ENCODE data around the gene SKOR2. TPM values are rescaled to one million over a fixed set of nuclear protein-coding genes. Genes with fewer than 3 reads are reported as not detected.

SKOR2 gene
- total and polyA plus RNA-seq, 9 of the 15 experiments (the other 6 are each of a cell fraction or from before 2014, with no cell fraction given): not detected

GRCh38 chr18:47184419-47185050 is 66.9 kb downstream of the SKOR2 start (continued):
- TF ChIP-seq ZFPM2 (CRISPR knock-in tag; IDR thresholded peaks at IDR 0.05) (no peak), ARNT (IDR thresholded peaks at IDR 0.05) (no peak), MEIS2 (IDR thresholded peaks at IDR 0.05; ENCODE audit: partially characterized antibody) (no peak), NFYB (IDR thresholded peaks at IDR 0.05; ENCODE audit: extremely low read depth, insufficient read length) (no peak), CBFA2T2 (conservative IDR thresholded peaks at IDR 0.05) (peak; percentile 30), AFF1 (IDR thresholded peaks at IDR 0.05; ENCODE audit: low read depth in 1 of 2, partially characterized antibody in 2 of 2) (no peak), ZEB2 (IDR thresholded peaks at IDR 0.05) (peak; percentile 37; the same call in 1 of the 2 replicates), NEUROD1 (IDR thresholded peaks at IDR 0.05; ENCODE audit: borderline replicate concordance, low read depth, low read length, partially characterized antibody) (no peak), HOMEZ (CRISPR knock-in tag; IDR thresholded peaks at IDR 0.05) (no peak), PRPF4 (IDR thresholded peaks at IDR 0.05; ENCODE audit: insufficient read depth, low read depth, low read length, poor library complexity, severe bottlenecking) (no peak), KAT2B (IDR thresholded peaks at IDR 0.05; ENCODE audit: low read depth, low read length) (no peak), ELF2 (CRISPR knock-in tag; IDR thresholded peaks at IDR 0.05) (no peak), ARID3A (IDR thresholded peaks at IDR 0.05; ENCODE audit: borderline replicate concordance, low read depth, low read length) (no peak), KLF1 (tag; IDR thresholded peaks at IDR 0.05) (no peak), PHF8 (IDR thresholded peaks at IDR 0.05; ENCODE audit: borderline replicate concordance, low read length) (no peak), ZNF274 (IDR thresholded peaks at IDR 0.05; ENCODE audit: borderline replicate concordance, low read depth, low read length) (no peak), ZNF24 (IDR thresholded peaks at IDR 0.05) (no peak), HMGN3 (IDR thresholded peaks at IDR 0.05; ENCODE audit: borderline replicate concordance, extremely low read depth, insufficient read length, low read depth, low read length) (no peak), HSF4 (CRISPR knock-in tag; IDR thresholded peaks at IDR 0.05; ENCODE audit: borderline replicate concordance) (no peak), ARID2 (IDR thresholded peaks at IDR 0.05) (no peak), RAD21 (CRISPR knock-in tag; conservative IDR thresholded peaks at IDR 0.05 in 1 of 2, IDR thresholded peaks at IDR 0.05 in 1 of 2) (no peak), ZNF316 (IDR thresholded peaks at IDR 0.05) (peak; percentile 97), MAFF (IDR thresholded peaks at IDR 0.05; ENCODE audit: low read length) (peak; percentile 95)
